Left renal pelvis (tissue), 4 donors: ENCODE data around the gene NELFB. TPM values are rescaled to one million over a fixed set of nuclear protein-coding genes. Genes with fewer than 3 reads are reported as not detected.
"Not testable (repeated sequence)": the region's sequence is repeated elsewhere in the genome, so short reads cannot be mapped to it uniquely, and the experiment has no call there.

ENCODE experiments used
- DNase-seq, 4 donors: peaks; one replicate each; pipeline ENCODE4 v3.0.0-alpha.2; 2013; ENCODE audit warnings: low read depth in 4 of 4, low spot score in 3 of 4
- polyA plus RNA-seq, 4 donors: library from polyadenylated mRNA; unstranded; fragments of 120-200 nt; gene quantifications; one replicate each; pipeline ENCODE4 v1.2.1, GENCODE V29; 2013; ENCODE audit not compliant: insufficient read length in 4 of 4

The NELFB gene
- polyA plus RNA-seq, 4 donors, result 44.5 to 56.7 (median 50.4) TPM

- DNase-seq, result no peak
Measured at GRCh38 chr9:137234055-137234697, 21.0 kb upstream of the NELFB start.

DNA sequence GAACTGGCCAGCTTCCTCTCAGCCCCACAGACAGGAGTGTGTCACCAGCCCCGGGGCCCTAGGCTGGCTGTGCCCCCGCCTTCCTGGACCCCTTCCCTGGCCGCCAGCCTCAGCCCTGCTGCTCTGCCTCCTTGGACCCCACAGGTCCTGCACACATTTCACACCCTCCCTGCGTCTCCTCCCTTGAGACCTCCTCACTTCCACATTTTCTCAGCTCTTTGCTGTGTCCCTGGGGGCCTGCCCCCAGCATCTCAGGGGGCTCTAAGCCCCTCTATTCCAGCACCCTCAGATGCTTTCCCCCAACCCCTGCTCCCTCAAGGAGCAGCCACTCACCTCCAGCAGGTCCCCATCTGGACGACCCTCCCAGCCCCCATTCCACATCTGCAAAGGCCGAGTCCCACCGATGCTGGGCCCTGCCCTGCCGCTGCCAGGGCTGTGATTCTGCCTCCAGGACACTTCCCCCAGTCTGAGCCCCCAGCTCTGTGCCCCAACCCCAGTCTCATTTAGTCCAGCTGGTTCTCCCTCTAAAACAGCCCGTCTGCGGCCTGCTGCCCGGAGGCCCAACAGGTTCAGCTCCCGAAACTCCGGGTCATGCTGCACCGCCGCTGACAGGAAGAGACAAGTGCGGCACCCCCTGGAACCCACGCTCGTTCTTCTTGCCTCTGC is 20.2 kb upstream of the NELFB start:
- DNase-seq, result no peak

- no peak for DNase-seq
Measured at GRCh38 chr9:137235424-137236237, 19.5 kb upstream of the NELFB start.

DNA sequence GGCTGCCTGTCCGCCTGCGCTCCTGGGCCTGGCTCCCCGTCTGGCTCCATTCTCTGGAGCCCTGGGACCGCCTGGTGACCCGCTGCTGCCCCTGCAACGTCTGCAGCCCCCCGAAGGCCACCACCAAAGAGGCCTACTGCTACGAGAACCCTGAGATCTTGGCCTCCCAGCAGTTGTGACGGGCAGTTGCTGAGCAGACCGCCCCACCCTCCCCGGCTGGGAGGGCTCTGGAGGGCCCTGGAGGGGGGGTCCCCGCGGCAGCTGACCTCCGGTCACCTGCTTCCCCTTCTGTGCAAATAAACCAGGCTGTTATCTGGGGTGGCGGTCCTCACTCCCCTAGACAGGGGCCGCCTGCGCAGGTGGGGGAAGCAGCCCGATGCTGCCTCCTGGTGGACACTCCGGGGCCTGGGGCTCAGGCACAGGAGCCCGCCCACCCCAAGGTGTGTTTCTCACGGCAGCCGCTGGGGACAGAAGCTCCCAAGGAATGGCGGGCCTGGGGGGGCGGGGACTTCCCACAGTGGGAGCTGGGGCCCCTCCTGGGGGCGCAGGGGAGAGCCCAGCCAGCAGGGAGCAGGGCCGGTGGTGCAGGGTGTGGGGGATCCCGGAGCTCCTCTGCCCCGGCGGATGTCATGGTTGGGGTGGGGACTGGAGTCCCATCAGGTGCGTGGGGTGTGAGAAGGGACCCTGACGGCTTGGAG is 18.7 kb upstream of the NELFB start:
- DNase-seq, result peak; percentile 47 to 68 (median 58)

- no peak for DNase-seq
Measured at GRCh38 chr9:137236936-137237421, 18.1 kb upstream of the NELFB start.

GRCh38 chr9:137237759-137238726 is 17.1 kb upstream of the NELFB start:
- DNase-seq, result no peak

GRCh38 chr9:137239541-137240200 is 15.5 kb upstream of the NELFB start:
- DNase-seq, result not testable (repeated sequence)

- DNase-seq, result peak in 1 of 4 donors; percentile 59
Measured at GRCh38 chr9:137240318-137240840, 14.7 kb upstream of the NELFB start.

- peak; percentile 98 to 100 (median 99) for DNase-seq
Measured at GRCh38 chr9:137240841-137241489, 14.2 kb upstream of the NELFB start, which contains the start of gene TUBB4B. Gene TUBB4B, plus strand, starts transcription at chr9:137241287. Its CDS starts 74 bp downstream, at chr9:137241361.

GRCh38 chr9:137241490-137242268 is 13.4 kb upstream of the NELFB start:
- DNase-seq, result no peak

- no peak for DNase-seq
Measured at GRCh38 chr9:137242269-137243203, 12.6 kb upstream of the NELFB start.

- DNase-seq, result not testable (repeated sequence)
Measured at GRCh38 chr9:137243266-137243625, 11.9 kb upstream of the NELFB start.

- no peak for DNase-seq
Measured at GRCh38 chr9:137243626-137244485, 11.3 kb upstream of the NELFB start.

DNA sequence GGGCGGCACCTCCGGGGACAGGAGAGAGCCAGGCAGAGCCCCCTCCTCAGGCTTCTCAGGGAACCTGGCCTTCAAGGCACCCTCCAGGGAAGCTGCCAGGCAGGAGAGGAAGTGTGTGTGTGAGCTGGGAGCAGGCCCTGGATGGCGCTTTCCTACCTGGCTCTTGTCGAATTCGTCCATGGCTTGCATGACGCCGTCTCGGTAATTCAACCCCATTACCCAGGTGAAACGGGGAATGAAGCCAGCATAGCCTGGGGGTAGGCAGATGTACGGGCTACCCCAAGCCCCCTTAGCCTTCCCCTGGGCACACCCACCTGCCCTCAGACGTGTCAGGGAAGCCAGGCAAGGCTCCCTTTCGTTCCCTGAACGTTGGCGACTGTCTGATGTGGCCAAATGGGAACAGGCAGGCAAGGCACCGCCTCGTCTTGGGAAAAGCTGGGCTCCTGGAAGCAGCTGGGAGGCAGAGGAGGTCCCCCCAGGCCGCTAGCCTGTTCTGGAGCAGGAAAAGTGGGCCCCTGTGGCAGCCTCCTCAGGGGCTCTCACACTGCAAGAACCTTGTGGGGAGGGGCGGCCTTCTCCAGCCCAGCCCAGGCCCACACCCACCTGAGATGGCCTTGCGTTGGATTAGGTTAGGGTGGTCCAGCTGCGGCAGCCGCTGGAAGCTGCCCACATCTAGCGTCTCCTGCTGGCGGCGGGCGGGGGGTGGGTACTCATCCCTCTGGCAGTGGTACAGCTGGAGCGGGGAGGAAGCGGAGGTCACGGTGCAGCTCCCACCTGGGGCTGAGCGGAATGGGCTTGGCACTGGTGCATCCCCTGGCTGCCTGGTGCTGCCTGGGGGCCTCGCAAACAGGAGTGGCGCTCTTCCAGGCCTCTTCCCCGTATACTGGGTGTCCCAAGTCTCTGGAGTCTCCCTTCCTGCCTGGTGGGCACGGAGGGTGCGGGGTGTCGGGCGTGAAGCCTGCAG is 10.4 kb upstream of the NELFB start:
- DNase-seq, result no peak
